Fibroblast of villous mesenchyme (primary cell): Measurements from ENCODE around the gene RPA1. TPM values are rescaled to one million over a fixed set of nuclear protein-coding genes. Genes with fewer than 3 reads are reported as not detected.
A peak's percentile ranks its signal among the peaks of the same experiment; 100 is the strongest.

Experiments
- DNase-seq: peaks from one replicate; pipeline ENCODE4 v3.0.0-alpha.2; 2010; ENCODE audit warnings: low read depth
- H3K4me3 ChIP-seq: 2 replicates; pipeline ENCODE4 v1.5.1; 2011; ENCODE audit warnings: low read depth, mild to moderate bottlenecking, low read length
- total RNA-seq: library from RNA; depleted of rRNA; stranded (reverse); fragments of >200 nt; gene quantifications from 2 replicates; pipeline ENCODE4 v1.2.3, GENCODE V29; 2012
- TF ChIP-seq, protein P1 (sequence below): IDR thresholded peaks from 2 replicates; pipeline ENCODE4 v1.5.1; 2012; ENCODE audit warnings: low read depth, mild to moderate bottlenecking, low read length; ENCODE audit not compliant: insufficient read depth

The RPA1 gene
- total RNA-seq, 1 donor, result 13.4 TPM

DNA sequence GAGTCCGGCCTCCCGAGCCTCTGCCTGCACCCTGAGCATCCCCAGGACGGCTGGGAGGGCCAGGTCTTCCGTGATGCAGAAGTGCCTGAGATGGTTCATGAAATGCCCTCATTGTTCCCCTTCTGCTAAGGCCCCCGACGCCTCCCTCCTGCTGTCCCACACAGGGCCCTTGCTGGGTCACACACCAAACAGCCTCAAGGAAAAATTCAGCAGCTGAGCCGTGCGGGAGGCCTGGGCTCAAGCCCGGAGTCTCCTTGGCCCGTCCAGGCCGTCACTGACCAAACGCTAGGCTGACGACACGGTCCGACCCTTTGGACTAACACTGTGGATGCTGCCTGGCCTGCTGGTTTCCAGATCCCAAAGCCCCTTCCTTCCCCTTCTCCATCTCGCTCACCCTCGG, 105.1 kb downstream of the RPA1 start:
- TF ChIP-seq, protein P1, sequence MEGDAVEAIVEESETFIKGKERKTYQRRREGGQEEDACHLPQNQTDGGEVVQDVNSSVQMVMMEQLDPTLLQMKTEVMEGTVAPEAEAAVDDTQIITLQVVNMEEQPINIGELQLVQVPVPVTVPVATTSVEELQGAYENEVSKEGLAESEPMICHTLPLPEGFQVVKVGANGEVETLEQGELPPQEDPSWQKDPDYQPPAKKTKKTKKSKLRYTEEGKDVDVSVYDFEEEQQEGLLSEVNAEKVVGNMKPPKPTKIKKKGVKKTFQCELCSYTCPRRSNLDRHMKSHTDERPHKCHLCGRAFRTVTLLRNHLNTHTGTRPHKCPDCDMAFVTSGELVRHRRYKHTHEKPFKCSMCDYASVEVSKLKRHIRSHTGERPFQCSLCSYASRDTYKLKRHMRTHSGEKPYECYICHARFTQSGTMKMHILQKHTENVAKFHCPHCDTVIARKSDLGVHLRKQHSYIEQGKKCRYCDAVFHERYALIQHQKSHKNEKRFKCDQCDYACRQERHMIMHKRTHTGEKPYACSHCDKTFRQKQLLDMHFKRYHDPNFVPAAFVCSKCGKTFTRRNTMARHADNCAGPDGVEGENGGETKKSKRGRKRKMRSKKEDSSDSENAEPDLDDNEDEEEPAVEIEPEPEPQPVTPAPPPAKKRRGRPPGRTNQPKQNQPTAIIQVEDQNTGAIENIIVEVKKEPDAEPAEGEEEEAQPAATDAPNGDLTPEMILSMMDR, result no peak
- no peak for DNase-seq

DNA sequence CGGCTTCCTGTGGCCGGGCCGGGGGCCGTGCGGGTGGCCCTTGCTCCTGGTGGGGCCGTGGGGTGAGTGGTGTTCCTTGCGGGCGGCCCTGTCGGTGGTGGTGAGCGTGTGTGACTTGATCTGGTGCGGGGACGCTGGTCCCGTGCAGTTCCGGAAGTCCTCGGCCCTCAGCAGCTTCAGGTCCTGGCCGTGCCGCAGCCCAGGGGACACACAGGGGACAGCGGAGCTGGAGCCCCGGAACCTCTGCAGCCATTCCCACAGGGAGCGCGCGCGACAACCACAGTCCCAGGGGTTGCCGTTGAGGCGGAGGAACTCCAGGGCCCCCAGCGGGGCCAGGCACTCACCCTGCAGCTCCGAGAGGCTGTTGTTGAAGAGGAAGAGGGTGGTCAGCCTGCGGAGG, 107.0 kb downstream of the RPA1 start:
- no peak overlapping the region for H3K4me3 ChIP-seq
- DNase-seq, result no peak
- TF ChIP-seq, protein P1, result no peak

More for the DNA sequence above, 105.1 kb downstream of the RPA1 start:
- H3K4me3 ChIP-seq, result no peak overlapping the region

DNA sequence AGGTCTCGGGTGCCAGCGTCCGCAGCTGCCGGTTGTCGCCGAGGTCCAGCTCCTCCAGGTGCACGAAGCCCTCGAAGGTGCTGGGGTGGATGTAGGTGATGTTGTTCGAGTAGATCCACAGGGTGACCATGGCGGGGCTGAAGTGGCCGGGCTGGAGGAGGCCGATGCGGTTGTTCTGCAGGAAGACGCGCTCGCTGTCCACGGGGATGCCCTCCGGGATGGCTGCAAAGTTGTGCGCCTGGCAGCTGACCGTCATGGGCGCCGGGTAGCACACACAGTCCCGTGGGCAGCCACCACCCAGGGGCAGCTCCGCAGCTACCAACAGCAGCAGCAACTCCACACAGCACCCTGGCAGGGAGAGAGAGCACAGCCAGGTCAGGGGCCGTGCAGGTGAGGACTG, 107.7 kb downstream of the RPA1 start:
- no peak for DNase-seq
- TF ChIP-seq, protein P1, result no peak
- no peak overlapping the region for H3K4me3 ChIP-seq

DNA sequence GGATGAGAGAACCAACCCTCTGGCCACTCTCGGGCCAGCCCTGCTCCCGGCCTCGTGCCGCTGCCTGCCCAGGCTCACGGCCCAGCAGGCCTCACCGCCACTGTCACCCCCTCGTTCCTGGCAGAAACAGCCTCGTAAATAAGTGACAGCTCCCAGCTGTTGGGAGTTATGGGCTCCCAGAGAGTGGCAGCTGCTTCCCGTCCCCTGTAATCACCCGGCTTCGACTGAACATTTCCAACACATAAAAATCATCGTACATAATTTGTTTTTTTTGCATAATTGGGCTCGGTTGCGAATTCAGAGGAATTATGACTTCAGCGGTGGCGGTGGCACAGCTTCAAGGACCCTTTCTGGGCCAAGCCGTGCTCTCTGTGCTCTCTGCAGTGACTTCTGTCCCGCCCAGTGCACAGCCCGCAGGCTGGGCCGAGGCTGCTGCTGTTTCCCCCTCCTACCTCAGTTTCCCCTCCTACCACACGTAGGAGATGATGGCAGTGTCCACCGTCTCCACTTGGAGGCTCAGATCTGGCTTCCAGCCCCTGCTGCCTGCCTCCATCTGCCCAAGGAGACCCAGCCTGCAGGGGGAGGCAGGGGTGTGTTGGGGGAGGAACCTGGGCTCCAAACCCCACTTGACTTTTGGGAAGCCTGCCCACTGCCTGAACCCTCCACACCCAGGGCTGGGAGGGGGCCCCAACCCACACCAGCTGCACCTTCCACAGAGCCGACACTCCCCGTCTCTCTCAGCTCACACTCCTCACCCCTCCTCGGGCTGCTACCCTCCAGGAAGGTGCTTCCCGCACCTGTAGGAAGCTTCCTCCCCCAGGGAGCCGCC, 110.4 kb downstream of the RPA1 start:
- TF ChIP-seq, protein P1, result no peak
- no peak overlapping the region for H3K4me3 ChIP-seq
- peak; percentile 45 for DNase-seq

- TF ChIP-seq, protein P1, result no peak
- no peak for DNase-seq
- H3K4me3 ChIP-seq, result no peak overlapping the region
Measured at GRCh38 chr17:1940810-1941185, 111.0 kb downstream of the RPA1 start.

- no peak for DNase-seq
Measured at GRCh38 chr17:1941272-1942065, 111.7 kb downstream of the RPA1 start.

More at GRCh38 chr17:1941272-1942065, 111.7 kb downstream of the RPA1 start:
- H3K4me3 ChIP-seq, result no peak overlapping the region
- TF ChIP-seq, protein P1, result no peak
